A549 (cell line): ENCODE results near the gene FMNL2.

Source experiments
- CHD4 ChIP-seq: fragments of 200-600 bp; sonication (generic); IDR thresholded peaks from 2 replicates; pipeline ENCODE4 v1.6.1; 2016; ENCODE audit warnings: antibody characterized with exemption, mild to moderate bottlenecking, borderline replicate concordance
- JUNB ChIP-seq: fragments of >200 bp; sonication (Bioruptor Twin); formaldehyde crosslinking; IDR thresholded peaks from 2 replicates; pipeline ENCODE4 v1.6.1; 2016
- MAZ ChIP-seq: fragments of 150-350 bp; IDR thresholded peaks from 2 replicates; pipeline ENCODE4 v1.6.1; 2014; ENCODE audit warnings: antibody characterized with exemption, low read depth, low read length, borderline replicate concordance
- RAD21 ChIP-seq, 2 experiments: fragments of >200 bp in 1 of 2; sonication (Bioruptor Twin) in 1 of 2; formaldehyde crosslinking in 1 of 2; IDR thresholded peaks in 1 of 2; conservative IDR thresholded peaks in 1 of 2; 2 replicates in 1 of 2; 3 replicates in 1 of 2; pipeline ENCODE4 v1.6.1; 2012 to 2018; ENCODE audit warnings: inconsistent platforms in 1 of 2
- USF2 ChIP-seq: fragments of 450-650 bp; IDR thresholded peaks from 2 replicates; pipeline ENCODE4 v1.6.1; 2014; ENCODE audit warnings: antibody characterized with exemption
- ZSCAN20 ChIP-seq: fragments of 250-450 bp; sonication (Bioruptor Pico); IDR thresholded peaks from 2 replicates; pipeline ENCODE4 v1.8.0; 2022; ENCODE audit warnings: mild to moderate bottlenecking, moderate library complexity

DNA sequence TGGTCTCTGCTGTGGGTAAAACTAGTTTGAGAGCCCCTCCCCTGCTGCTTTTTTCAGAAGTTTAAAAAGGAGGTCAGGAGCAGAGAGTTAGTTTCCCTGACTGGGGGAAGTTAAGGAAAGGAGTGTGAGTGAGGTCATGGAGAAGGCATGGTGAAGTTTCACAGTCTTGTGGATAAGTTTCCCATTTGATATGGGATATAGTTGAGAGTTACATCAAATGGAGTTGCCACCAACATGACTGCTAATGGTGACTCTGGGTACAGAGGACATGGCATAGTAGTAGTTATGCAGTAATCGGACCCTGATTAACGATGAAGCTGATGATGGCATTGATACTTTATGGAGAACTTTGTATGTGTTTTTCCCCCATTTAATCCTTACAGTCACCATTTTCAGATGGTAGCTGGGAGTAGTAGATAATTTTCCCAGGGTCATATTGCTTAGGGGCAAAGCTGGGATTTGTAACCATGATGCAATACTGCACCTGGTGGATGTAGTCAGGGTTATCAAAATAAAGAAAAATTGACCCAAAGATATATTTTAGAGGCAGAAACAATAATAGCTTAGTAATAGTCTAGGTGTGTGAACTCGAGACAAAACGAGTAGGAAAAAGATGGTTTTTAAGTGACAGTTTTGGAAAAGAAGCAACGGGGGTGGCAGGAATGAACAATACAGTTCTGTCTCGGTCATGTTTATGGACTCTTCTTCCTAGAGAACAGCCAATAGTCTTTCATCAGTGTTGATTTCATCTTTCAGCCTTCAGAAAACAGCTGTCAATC, 74.6 kb downstream of the FMNL2 start:
- no peak for TF ChIP-seq JUNB
- no peak for TF ChIP-seq ZSCAN20 (CRISPR knock-in tag)
- no peak for TF ChIP-seq USF2
- no peak for TF ChIP-seq MAZ
- TF ChIP-seq CHD4: no peak
- no peak for TF ChIP-seq RAD21 (conservative IDR thresholded peaks at IDR 0.05 in 1 of 2, IDR thresholded peaks at IDR 0.05 in 1 of 2)
